GM12801 (cell line): ENCODE measurements around the gene SLC38A8.

Source experiments
- CTCF ChIP-seq: IDR thresholded peaks from one replicate; pipeline ENCODE4 v1.5.1; 2011; ENCODE audit warnings: control low read depth; ENCODE audit not compliant: insufficient read length; ENCODE audit errors: extremely low read depth

The SLC38A8 gene

GRCh38 chr16:84054916-84055315 is 12.3 kb upstream of the SLC38A8 start:
- no peak for TF ChIP-seq CTCF

GRCh38 chr16:84054271-84054670 is 11.7 kb upstream of the SLC38A8 start:
- TF ChIP-seq CTCF: no peak

- TF ChIP-seq CTCF: no peak
Observed at GRCh38 chr16:84053237-84053636, 10.6 kb upstream of the SLC38A8 start.

GRCh38 chr16:84052071-84052622 is 9.6 kb upstream of the SLC38A8 start:
- TF ChIP-seq CTCF: no peak

GRCh38 chr16:84050316-84050715 is 7.7 kb upstream of the SLC38A8 start:
- no peak for TF ChIP-seq CTCF

- TF ChIP-seq CTCF: no peak
Observed at GRCh38 chr16:84049403-84050060, 6.9 kb upstream of the SLC38A8 start.

- no peak for TF ChIP-seq CTCF
Observed at GRCh38 chr16:84048871-84049270, 6.3 kb upstream of the SLC38A8 start.

- no peak for TF ChIP-seq CTCF
Observed at GRCh38 chr16:84048270-84048669, 5.7 kb upstream of the SLC38A8 start.
